GM12878 (cell line): ENCODE data around the gene NOL4L. TPM values are rescaled to one million over a fixed set of nuclear protein-coding genes. Genes with fewer than 3 reads are reported as not detected.
A peak's percentile ranks its signal among the peaks of the same experiment; 100 is the strongest.

Experiments used
- ATAC-seq: fragments of 200-7000 bp; cut with Tn5 transposase; 3 replicates; pipeline ENCODE4 v1.9.1; 2020; ENCODE audit warnings: mild to moderate bottlenecking, moderate library complexity
- BruUV-seq: library from RNA; stranded (reverse); fragments of 400-500 nt; replicated peaks from 2 replicates; lab custom pipeline; 2021; lab: Mats Ljungman, UMichigan
- CTCF ChIA-PET: fragments of 300-600 bp; sonication (Branson Sonifier 250); formaldehyde crosslinking; extraction: SDS; loops from one replicate; lab custom pipeline; 2021; ENCODE audit warnings: inconsistent platforms; lab: Yijun Ruan, JAX
- POLR2A ChIA-PET: fragments of 350-600 bp; formaldehyde crosslinking; extraction: SDS; loops from one replicate; lab custom pipeline; 2021; ENCODE audit warnings: inconsistent platforms; lab: Charles Lee
- RAD21 ChIA-PET: fragments of 300-600 bp; sonication (Branson Sonifier 250); formaldehyde crosslinking; loops from one replicate; lab custom pipeline; 2023; ENCODE audit warnings: antibody characterized with exemption; ENCODE audit not compliant: unreplicated experiment; lab: Charles Lee
- SMC1A ChIA-PET: fragments of 300-600 bp; sonication (Branson Sonifier 250); formaldehyde crosslinking; loops from one replicate; lab custom pipeline; 2023; ENCODE audit not compliant: unreplicated experiment, uncharacterized antibody; lab: Charles Lee
- DNase-seq: peaks from one replicate; pipeline ENCODE4 v3.0.0-alpha.2; 2011; ENCODE audit warnings: low read depth, low spot score
- FAIRE-seq: peaks from 3 replicates; lab custom pipeline; 2011; peaks lifted over from hg19 to GRCh38; lab: Jason Lieb, UNC
- H2AFZ ChIP-seq: 2 replicates; pipeline ENCODE4 v1.6.0; 2011; ENCODE audit warnings: low read depth, low read length, control low read depth; ENCODE audit not compliant: control insufficient read depth
- H3K27ac ChIP-seq: 2 replicates; pipeline ENCODE4 v1.5.1; 2011; ENCODE audit warnings: control low read depth; ENCODE audit not compliant: control insufficient read depth, insufficient read depth
- H3K27me3 ChIP-seq, 2 experiments: replicated peaks in 1 of 2; 2 replicates each; pipeline versions ENCODE4 v1.6.0 to v1.6.1; 2011; ENCODE audit warnings: low read length in 1 of 2; ENCODE audit not compliant: control insufficient read depth in 2 of 2, insufficient read depth in 2 of 2
- H3K36me3 ChIP-seq, 2 experiments: 2 replicates each; pipeline ENCODE4 v1.5.1; 2011; ENCODE audit warnings: low read length in 1 of 2; ENCODE audit not compliant: control insufficient read depth in 2 of 2, insufficient read depth in 2 of 2
- H3K4me1 ChIP-seq: 2 replicates; pipeline ENCODE4 v1.6.1; 2011; ENCODE audit warnings: mild to moderate bottlenecking, low read length, moderate library complexity, mixed read lengths; ENCODE audit not compliant: control insufficient read depth, insufficient read depth
- H3K4me2 ChIP-seq: 2 replicates; pipeline ENCODE4 v1.6.0; 2011; ENCODE audit warnings: control low read depth; ENCODE audit not compliant: control insufficient read depth, insufficient read depth
- H3K4me3 ChIP-seq: fragments of 200-600 bp; sonication (generic); 2 replicates; pipeline ENCODE4 v1.5.1; 2016
- H3K79me2 ChIP-seq: 2 replicates; pipeline ENCODE4 v1.6.0; 2011; ENCODE audit warnings: low read length; ENCODE audit not compliant: control insufficient read depth, insufficient read depth
- H3K9ac ChIP-seq: 2 replicates; pipeline ENCODE4 v1.8.0; 2011; ENCODE audit warnings: low read length, control low read depth, mixed read lengths; ENCODE audit not compliant: control insufficient read depth, insufficient read depth
- H3K9me3 ChIP-seq: replicated peaks from 3 replicates; pipeline ENCODE4 v1.5.1; 2011; ENCODE audit warnings: mild to moderate bottlenecking, low read length; ENCODE audit not compliant: control insufficient read depth, insufficient read depth
- H4K20me1 ChIP-seq: 2 replicates; pipeline ENCODE4 v1.6.0; 2011; ENCODE audit not compliant: control insufficient read depth, insufficient read depth
- ATF3 ChIP-seq: IDR thresholded peaks from 2 replicates; pipeline ENCODE4 v1.6.1; 2011; ENCODE audit warnings: low read depth, mild to moderate bottlenecking, low read length, moderate library complexity, borderline replicate concordance; ENCODE audit errors: extremely low read depth
- CHD1 ChIP-seq: IDR thresholded peaks from 2 replicates; pipeline ENCODE4 v1.6.1; 2012; ENCODE audit warnings: low read depth, low read length, improper control_type of control experiment
- GATAD2B ChIP-seq: fragments of 450-650 bp; conservative IDR thresholded peaks from 2 replicates; pipeline ENCODE4 v1.6.1; 2017; ENCODE audit warnings: low read depth, mild to moderate bottlenecking, moderate library complexity
- IKZF1 ChIP-seq: fragments of 450-650 bp; conservative IDR thresholded peaks from 2 replicates; pipeline ENCODE4 v1.6.1; 2017; ENCODE audit warnings: antibody characterized with exemption, mild to moderate bottlenecking
- LARP7 ChIP-seq: fragments of 450-650 bp; IDR thresholded peaks from 2 replicates; pipeline ENCODE4 v1.6.1; 2017; ENCODE audit warnings: mild to moderate bottlenecking
- MEF2B ChIP-seq: fragments of 450-650 bp; IDR thresholded peaks from 2 replicates; pipeline ENCODE4 v1.6.1; 2018; ENCODE audit warnings: mild to moderate bottlenecking, moderate library complexity; ENCODE audit not compliant: partially characterized antibody, poor library complexity, severe bottlenecking
- POLR2AphosphoS2 ChIP-seq: IDR thresholded peaks from 2 replicates; pipeline ENCODE4 v1.6.1; 2011; ENCODE audit warnings: low read depth, mild to moderate bottlenecking, low read length, improper control_type of control experiment, moderate library complexity
- POU2F2 ChIP-seq: IDR thresholded peaks from 3 replicates; pipeline ENCODE4 v1.6.1; 2011; ENCODE audit warnings: low read depth, mild to moderate bottlenecking, low read length, borderline replicate concordance
- RB1 ChIP-seq: fragments of 450-650 bp; formaldehyde crosslinking; IDR thresholded peaks from 2 replicates; pipeline ENCODE4 v1.6.1; 2017; ENCODE audit warnings: mild to moderate bottlenecking, borderline replicate concordance
- SIN3A ChIP-seq: IDR thresholded peaks from 2 replicates; pipeline ENCODE4 v1.6.1; 2012; ENCODE audit warnings: low read depth, low read length, improper control_type of control experiment
- SMAD1 ChIP-seq: fragments of 450-650 bp; IDR thresholded peaks from 2 replicates; pipeline ENCODE4 v1.6.1; 2018; ENCODE audit warnings: mild to moderate bottlenecking, low read depth; ENCODE audit not compliant: partially characterized antibody
- SPI1 ChIP-seq: IDR thresholded peaks from 2 replicates; pipeline ENCODE4 v1.6.1; 2011; ENCODE audit warnings: low read depth, mild to moderate bottlenecking, low read length, moderate library complexity, borderline replicate concordance; ENCODE audit not compliant: insufficient read depth
- ZNF217 ChIP-seq: fragments of 450-650 bp; IDR thresholded peaks from 2 replicates; pipeline ENCODE4 v1.6.1; 2017; ENCODE audit warnings: antibody characterized with exemption, mild to moderate bottlenecking
- ZNF274 ChIP-seq: IDR thresholded peaks from one replicate; pipeline ENCODE4 v1.8.0; 2011; ENCODE audit not compliant: insufficient read length, insufficient read depth
- WGBS: methylation state at CpG from one replicate; pipeline ENCODE4 v1.1.6; 2016; ENCODE audit warnings: low lambda C conversion rate; ENCODE audit not compliant: insufficient replicate concordance, insufficient coverage; ENCODE audit errors: missing lambda C conversion rate; 5-methylcytosine and 5-hydroxymethylcytosine counted together
- in situ Hi-C: fragments of 300-500 bp; cut with MboI; formaldehyde crosslinking; loops from 9 replicates; pipeline ENCODE4 v1.14.3; 2018; ENCODE audit warnings: mixed read lengths
- intact Hi-C: fragments of 100-400 bp; cut with micrococcal nuclease; formaldehyde crosslinking; loops from one replicate; pipeline ENCODE4 v1.14.2; 2022; ENCODE audit not compliant: unreplicated experiment
- polyA plus RNA-seq, 11 experiments: library from polyadenylated mRNA; depleted of rRNA in 4 of 11; unstranded in 6 of 11; stranded (reverse) in 5 of 11; fragments of >200 nt; fragmentation: Nextera tagmentation in 4 of 11; fragmentation: Illumina TruSeq in 1 of 11; extraction: Ambion mirVana in 4 of 11; extraction: Trizol in 1 of 11; gene quantifications; 1 replicate in 1 of 11; 2 replicates in 10 of 11; pipeline versions ENCODE4 v1.2.1 to v1.2.3, GENCODE V29; 2011 to 2016; ENCODE audit warnings: inconsistent platforms in 2 of 11, missing spikeins in 2 of 11, low read depth in 1 of 11
- total RNA-seq, 4 experiments: library from RNA; depleted of rRNA in 3 of 4; stranded (reverse); fragments of >200 nt in 3 of 4; fragmentation: Illumina TruSeq in 1 of 4; extraction: Trizol in 1 of 4; gene quantifications; 2 replicates each; pipeline versions ENCODE4 v1.2.1 to v1.2.3, GENCODE V29; 2013 to 2021

Gene NOL4L
- total and polyA plus RNA-seq, 10 of the 15 experiments (the other 5 are each of a cell fraction or from before 2014, with no cell fraction given) = 2.3 to 24.0 (median 8.0) TPM

GRCh38 chr20:32446301-32447100 is 138.6 kb downstream of the NOL4L start:
- TSS peak; percentile 59 for BruUV-seq
- TF ChIP-seq SIN3A (no peak), GATAD2B (0 out of 2 replicates have a peak, but pooled peaks have one; percentile 10)
- TF ChIP-seq, all 136 proteins: peak for 1
- 79% methylated on average over 14 of the region's 14 CpGs for WGBS
- Histone ChIP-seq H3K9ac (no peak overlapping the region), H3K27me3 (no peaks in the 10 kb centered on the region), H3K4me2 (no peak overlapping the region), H3K27ac (no peak overlapping the region), H4K20me1 (no peaks in the 10 kb centered on the region), H2AFZ (no peak overlapping the region), H3K4me1 (no peaks in the 10 kb centered on the region), H3K36me3 (peaks cover 0 to 1% of the 10 kb centered on the region in 2 experiments; a peak in 2 of 4 replicates), H3K9me3 (no peaks in the 10 kb centered on the region), H3K4me3 (no peak overlapping the region), H3K79me2 (no peaks in the 10 kb centered on the region)
- DNase-seq (no peak), FAIRE-seq (no peak), ATAC-seq (no peak)
- intact Hi-C loops = no loop called here
- in situ Hi-C loops = no loop called here
- CTCF ChIA-PET = interaction anchor here (0.8 to 1.0 kb wide), 2 partner anchors 39 to 89 kb away, joined by 3 read pairs; no protein-coding TSS in a partner anchor
- POLR2A ChIA-PET = interaction anchor here (0.5 kb wide), 1 partner anchor 109 kb away, joined by 4 read pairs; no protein-coding TSS in a partner anchor
- SMC1A ChIA-PET = no interaction called here
- RAD21 ChIA-PET = interaction anchor here (0.6 to 0.8 kb wide), 2 partner anchors 205 to 1050 kb away, joined by 3 to 4 read pairs; no protein-coding TSS in a partner anchor

GRCh38 chr20:32445539-32446273 is 139.4 kb downstream of the NOL4L start:
- Histone ChIP-seq H3K9me3 (no peaks in the 10 kb centered on the region), H4K20me1 (no peaks in the 10 kb centered on the region), H3K36me3 (peaks cover 0 to 1% of the 10 kb centered on the region in 2 experiments; a peak in 3 of 4 replicates), H3K27ac (no peak overlapping the region), H3K4me2 (no peak overlapping the region), H3K27me3 (no peaks in the 10 kb centered on the region), H3K4me3 (no peak overlapping the region), H3K9ac (no peak overlapping the region), H2AFZ (no peak overlapping the region), H3K4me1 (no peaks in the 10 kb centered on the region), H3K79me2 (no peaks in the 10 kb centered on the region)
- WGBS = 36% methylated on average over 12 of the region's 12 CpGs
- RAD21 ChIA-PET = interaction anchor here (0.6 to 0.8 kb wide), 2 partner anchors 206 to 1051 kb away, joined by 3 to 4 read pairs; no protein-coding TSS in a partner anchor
- ATAC-seq = peak; percentile 79
- intact Hi-C loops = no loop called here
- in situ Hi-C loops = no loop called here
- SMC1A ChIA-PET = no interaction called here
- no peak for DNase-seq
- no peak for FAIRE-seq
- no TSS peak for BruUV-seq
- CTCF ChIA-PET = interaction anchor here (0.8 to 1.0 kb wide), 3 partner anchors 20 to 89 kb away, joined by 3 read pairs; no protein-coding TSS in a partner anchor
- POLR2A ChIA-PET = interaction anchor here (0.5 kb wide), 1 partner anchor 108 kb away, joined by 4 read pairs; no protein-coding TSS in a partner anchor
- no peak for TF ChIP-seq CHD1
- TF ChIP-seq RB1 = no peak
- TF ChIP-seq IKZF1 = no peak
- TF ChIP-seq ZNF274 = no peak
- no peak for TF ChIP-seq ATF3
- TF ChIP-seq POLR2AphosphoS2 = peak; percentile 2; the same call in 1 of the 2 replicates
- no peak for TF ChIP-seq SMAD1
- TF ChIP-seq LARP7 = no peak
- peak; percentile 48; the same call in 1 of the 2 replicates for TF ChIP-seq SPI1
- no peak for TF ChIP-seq POU2F2
- no peak for TF ChIP-seq ZNF217
- peak; percentile 28 for TF ChIP-seq MEF2B
